MCF 10A (cell line): ENCODE data around the gene SMIM38. TPM values are rescaled to one million over a fixed set of nuclear protein-coding genes. Genes with fewer than 3 reads are reported as not detected.
A peak's percentile ranks its signal among the peaks of the same experiment; 100 is the strongest.

ENCODE experiments used
- BruUV-seq: library from RNA; stranded (reverse); fragments of 400-500 nt; replicated peaks from 2 replicates; lab custom pipeline; 2021; lab: Mats Ljungman, UMichigan
- CTCF ChIA-PET: fragments of 300-600 bp; sonication (Branson Sonifier 250); formaldehyde crosslinking; extraction: SDS; loops from one replicate; lab custom pipeline; 2021; ENCODE audit warnings: antibody characterized with exemption, inconsistent platforms; lab: Yijun Ruan, JAX
- POLR2A ChIA-PET: fragments of 300-600, 350-650 bp; sonication (Branson Sonifier 250); formaldehyde crosslinking; extraction: SDS; loops from one replicate; lab custom pipeline; 2020; ENCODE audit warnings: antibody characterized with exemption, inconsistent platforms; lab: Yijun Ruan, JAX
- DNase-seq: peaks from one replicate; pipeline ENCODE4 v3.0.0-alpha.2; 2018; ENCODE audit not compliant: unreplicated experiment
- H3K27ac Mint-ChIP-seq: one replicate; pipeline ENCODE4 v1.8.0; 2022; ENCODE audit warnings: mild to moderate bottlenecking, low read depth, mixed read lengths; ENCODE audit not compliant: unreplicated experiment
- H3K27me3 Mint-ChIP-seq: one replicate; pipeline ENCODE4 v1.8.0; 2022; ENCODE audit warnings: mixed read lengths; ENCODE audit not compliant: insufficient read depth, unreplicated experiment
- H3K36me3 Mint-ChIP-seq: one replicate; pipeline ENCODE4 v1.8.0; 2022; ENCODE audit warnings: mild to moderate bottlenecking, moderate library complexity, mixed read lengths; ENCODE audit not compliant: insufficient read depth, unreplicated experiment
- H3K4me1 Mint-ChIP-seq: one replicate; pipeline ENCODE4 v1.8.0; 2022; ENCODE audit warnings: mixed read lengths; ENCODE audit not compliant: insufficient read depth, unreplicated experiment
- H3K4me3 Mint-ChIP-seq: one replicate; pipeline ENCODE4 v1.8.0; 2022; ENCODE audit warnings: mild to moderate bottlenecking, moderate library complexity, mixed read lengths; ENCODE audit not compliant: unreplicated experiment
- H3K9me3 Mint-ChIP-seq: one replicate; pipeline ENCODE4 v1.8.0; 2022; ENCODE audit warnings: mixed read lengths; ENCODE audit not compliant: unreplicated experiment
- CTCF ChIP-seq: fragments of 200-600 bp; IDR thresholded peaks from one replicate; pipeline ENCODE4 v1.8.0; 2022; ENCODE audit warnings: antibody characterized with exemption, mild to moderate bottlenecking; ENCODE audit not compliant: unreplicated experiment
- intact Hi-C: fragments of 100-400 bp; cut with micrococcal nuclease; formaldehyde crosslinking; loops from 2 replicates; pipeline ENCODE4 v1.14.1; 2022
- total RNA-seq: library from RNA; stranded (reverse); gene quantifications from 2 replicates; pipeline ENCODE4 v1.2.3, GENCODE V29; 2022

SMIM38 gene
- total RNA-seq, 1 experiment from 2014 or later: not detected

DNA sequence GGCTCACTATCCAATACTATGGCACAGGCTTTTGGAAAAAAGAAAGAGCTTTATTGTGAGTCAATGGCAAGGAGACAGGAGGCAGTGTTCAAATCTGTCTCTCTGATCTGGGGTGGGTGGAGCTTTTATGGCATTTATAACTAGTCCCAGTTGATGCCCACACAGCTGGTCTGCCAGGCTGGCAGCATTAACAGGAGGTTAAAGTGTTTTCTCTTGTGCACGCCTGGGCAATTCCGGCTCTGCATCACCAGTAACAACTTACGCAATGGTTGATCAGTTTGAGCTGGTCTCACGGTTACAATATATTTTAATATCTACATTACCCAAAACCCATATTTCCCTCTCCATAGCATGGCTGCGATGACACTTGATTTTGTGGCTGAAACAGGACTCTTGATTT is 15.1 kb upstream of the SMIM38 start:
- Mint-ChIP-seq H3K4me3 (no peak overlapping the region), H3K4me1 (peaks cover 46% of the 10 kb centered on the region), H3K9me3 (peaks cover 2% of the 10 kb centered on the region), H3K27ac (no peak overlapping the region), H3K36me3 (no peaks in the 10 kb centered on the region), H3K27me3 (no peaks in the 10 kb centered on the region)
- TF ChIP-seq CTCF: no peak
- CTCF ChIA-PET: interaction anchor here (0.7 to 1.4 kb wide), 5 partner anchors 9 to 502 kb away, joined by 3 to 19 read pairs (median 3); no protein-coding TSS in a partner anchor
- BruUV-seq: no TSS peak
- intact Hi-C loops: no loop called here
- POLR2A ChIA-PET: interaction anchor here (0.8 to 1.4 kb wide), 3 partner anchors 9 to 502 kb away, joined by 3 to 4 read pairs (median 4); partner anchors contain the start of gene CCND1
- peak; percentile 55 for DNase-seq

DNA sequence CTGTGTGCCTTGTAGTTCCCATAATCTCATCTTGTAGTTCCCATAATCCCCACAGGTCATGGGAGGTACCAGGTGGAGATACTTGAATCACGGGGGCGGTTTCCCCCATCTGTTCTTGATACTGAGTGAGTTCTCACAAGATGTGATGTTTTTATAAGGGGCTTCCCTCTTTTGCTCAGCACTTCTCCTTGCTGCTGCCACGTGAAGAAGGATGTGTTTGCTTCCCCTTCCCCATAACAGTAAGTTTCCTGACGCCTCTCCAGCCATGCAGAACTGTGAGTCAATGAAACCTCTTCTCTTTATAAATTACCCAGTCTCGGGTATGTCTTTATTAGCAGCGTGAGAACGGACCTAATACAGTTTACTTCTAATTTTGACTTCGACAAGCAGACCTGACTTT is 14.0 kb upstream of the SMIM38 start:
- no peak for TF ChIP-seq CTCF
- intact Hi-C loops: no loop called here
- POLR2A ChIA-PET: no interaction called here
- H3K27me3 Mint-ChIP-seq: no peaks in the 10 kb centered on the region
- peaks cover 13% of the 10 kb centered on the region for H3K9me3 Mint-ChIP-seq
- CTCF ChIA-PET: no interaction called here
- no peaks in the 10 kb centered on the region for H3K36me3 Mint-ChIP-seq
- no peak overlapping the region for H3K4me3 Mint-ChIP-seq
- H3K4me1 Mint-ChIP-seq: peaks cover 47% of the 10 kb centered on the region
- H3K27ac Mint-ChIP-seq: no peak overlapping the region
- DNase-seq: no peak
- BruUV-seq: no TSS peak

DNA sequence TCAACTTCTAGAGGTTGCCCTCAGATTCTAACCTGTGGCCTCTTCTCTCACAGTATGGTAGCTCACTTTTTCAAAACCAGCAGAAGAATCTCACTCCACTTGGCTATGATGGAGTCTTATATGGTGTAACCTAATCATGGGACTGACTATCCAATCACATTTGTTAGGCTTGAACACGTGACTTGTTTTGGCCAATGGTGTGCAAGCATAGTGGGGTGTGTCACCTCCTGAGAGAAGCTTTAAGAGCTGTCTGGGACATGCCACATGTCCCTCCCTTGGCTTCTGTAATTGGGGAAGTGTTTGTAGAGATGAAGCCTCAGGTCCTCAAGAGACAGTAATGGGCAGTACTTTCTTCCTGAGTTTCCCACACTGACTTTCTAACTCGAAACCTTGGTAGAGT is 12.8 kb upstream of the SMIM38 start:
- no peak for DNase-seq
- Mint-ChIP-seq H3K27ac (no peak overlapping the region), H3K4me1 (peaks cover 40% of the 10 kb centered on the region), H3K27me3 (no peaks in the 10 kb centered on the region), H3K36me3 (no peaks in the 10 kb centered on the region), H3K9me3 (peaks cover 13% of the 10 kb centered on the region), H3K4me3 (no peak overlapping the region)
- BruUV-seq: no TSS peak
- no peak for TF ChIP-seq CTCF
- CTCF ChIA-PET: interaction anchor here (0.7 to 1.2 kb wide), 2 partner anchors 12 to 365 kb away, joined by 3 read pairs; no protein-coding TSS in a partner anchor
- POLR2A ChIA-PET: interaction anchor here (0.6 to 0.9 kb wide), 2 partner anchors 9 to 497 kb away, joined by 4 read pairs; no protein-coding TSS in a partner anchor
- intact Hi-C loops: no loop called here

GRCh38 chr11:69144316-69145049 is 11.3 kb upstream of the SMIM38 start:
- intact Hi-C loops: no loop called here
- CTCF ChIA-PET: interaction anchor here (0.8 to 2.0 kb wide), 3 partner anchors 13 to 499 kb away, joined by 3 to 6 read pairs (median 3); no protein-coding TSS in a partner anchor
- Mint-ChIP-seq H3K27me3 (no peaks in the 10 kb centered on the region), H3K9me3 (peaks cover 13% of the 10 kb centered on the region), H3K4me3 (peak overlapping the region; percentile 7), H3K4me1 (peaks cover 33% of the 10 kb centered on the region), H3K36me3 (no peaks in the 10 kb centered on the region), H3K27ac (peak overlapping the region; percentile 33)
- BruUV-seq: no TSS peak
- DNase-seq: no peak
- TF ChIP-seq CTCF: no peak
- POLR2A ChIA-PET: interaction anchor here (0.9 to 1.2 kb wide), 3 partner anchors 13 to 130 kb away, joined by 3 read pairs; no protein-coding TSS in a partner anchor
